Neural progenitor cell (in vitro differentiated cells): ENCODE data around the gene SEMG2.

ENCODE experiments used
- CTCF ChIP-seq: fragments of 200-600 bp; sonication (generic); IDR thresholded peaks from 2 replicates; pipeline ENCODE4 v1.5.1; 2017; ENCODE audit warnings: antibody characterized with exemption, mild to moderate bottlenecking
- EZH2 ChIP-seq: fragments of 200-600 bp; sonication (generic); IDR thresholded peaks from 2 replicates; pipeline ENCODE4 v1.6.1; 2017; ENCODE audit warnings: antibody characterized with exemption, mild to moderate bottlenecking, moderate library complexity
- EZH2phosphoT487 ChIP-seq: fragments of 200-600 bp; sonication (generic); IDR thresholded peaks from 2 replicates; pipeline ENCODE4 v1.6.1; 2017; ENCODE audit warnings: antibody characterized with exemption

GRCh38 chr20:45226287-45226686 lies 5.1 kb downstream of the SEMG2 start:
- no peak for TF ChIP-seq CTCF
- TF ChIP-seq EZH2phosphoT487, result no peak
- TF ChIP-seq EZH2, result no peak
